Transverse colon (tissue), 4 donors: ENCODE data around the gene CD82.
"Not testable (repeated sequence)": the region's sequence is repeated elsewhere in the genome, so short reads cannot be mapped to it uniquely, and the experiment has no call there.

Experiments
- EP300 ChIP-seq: sonication (generic); formaldehyde crosslinking; IDR thresholded peaks from one replicate; pipeline ENCODE4 v1.6.1; 2017; ENCODE audit warnings: antibody characterized with exemption, low read depth
- POLR2A ChIP-seq: fragments of 450-650 bp; IDR thresholded peaks from one replicate; pipeline ENCODE4 v1.6.1; 2016; ENCODE audit warnings: antibody characterized with exemption, mild to moderate bottlenecking, moderate library complexity
- POLR2AphosphoS5 ChIP-seq, 3 donors: sonication (generic); formaldehyde crosslinking; IDR thresholded peaks; one replicate each; pipeline ENCODE4 v1.6.1; 2016; ENCODE audit warnings: antibody characterized with exemption in 3 of 3
- TF ChIP-seq, protein P1 (sequence below), 5 experiments: fragments of 200-600 bp in 3 of 5; fragments of 450-650 bp in 2 of 5; sonication (generic) in 3 of 5; IDR thresholded peaks; 1 replicate in 2 of 5; 2 replicates in 3 of 5; pipeline ENCODE4 v1.5.1; 2016 to 2017; ENCODE audit warnings: antibody characterized with exemption in 5 of 5, inconsistent platforms in 3 of 5, mild to moderate bottlenecking in 2 of 5, moderate library complexity in 1 of 5

DNA sequence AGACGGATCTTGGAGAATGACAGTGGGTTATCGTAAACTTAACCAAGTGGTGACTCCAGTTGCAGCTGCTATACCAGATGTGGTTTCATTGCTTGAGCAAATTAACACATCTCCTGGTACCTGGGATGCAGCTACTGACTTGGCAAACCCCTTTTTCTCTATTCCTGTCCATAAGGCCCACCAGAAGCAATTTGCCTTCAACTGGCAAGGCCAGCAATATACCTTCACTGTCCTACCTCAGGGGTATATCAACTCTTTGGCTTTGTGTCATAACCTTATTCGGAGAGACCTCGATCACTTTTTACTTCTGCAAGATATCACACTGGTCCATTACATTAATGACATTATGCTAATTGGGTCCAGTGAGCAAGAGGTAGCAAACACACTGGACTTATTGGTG lies 18.5 kb upstream of the CD82 start:
- TF ChIP-seq, protein P1, sequence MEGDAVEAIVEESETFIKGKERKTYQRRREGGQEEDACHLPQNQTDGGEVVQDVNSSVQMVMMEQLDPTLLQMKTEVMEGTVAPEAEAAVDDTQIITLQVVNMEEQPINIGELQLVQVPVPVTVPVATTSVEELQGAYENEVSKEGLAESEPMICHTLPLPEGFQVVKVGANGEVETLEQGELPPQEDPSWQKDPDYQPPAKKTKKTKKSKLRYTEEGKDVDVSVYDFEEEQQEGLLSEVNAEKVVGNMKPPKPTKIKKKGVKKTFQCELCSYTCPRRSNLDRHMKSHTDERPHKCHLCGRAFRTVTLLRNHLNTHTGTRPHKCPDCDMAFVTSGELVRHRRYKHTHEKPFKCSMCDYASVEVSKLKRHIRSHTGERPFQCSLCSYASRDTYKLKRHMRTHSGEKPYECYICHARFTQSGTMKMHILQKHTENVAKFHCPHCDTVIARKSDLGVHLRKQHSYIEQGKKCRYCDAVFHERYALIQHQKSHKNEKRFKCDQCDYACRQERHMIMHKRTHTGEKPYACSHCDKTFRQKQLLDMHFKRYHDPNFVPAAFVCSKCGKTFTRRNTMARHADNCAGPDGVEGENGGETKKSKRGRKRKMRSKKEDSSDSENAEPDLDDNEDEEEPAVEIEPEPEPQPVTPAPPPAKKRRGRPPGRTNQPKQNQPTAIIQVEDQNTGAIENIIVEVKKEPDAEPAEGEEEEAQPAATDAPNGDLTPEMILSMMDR (IDR thresholded peaks at IDR 0.05): not testable (repeated sequence)
- TF ChIP-seq POLR2AphosphoS5 (IDR thresholded peaks at IDR 0.05); EP300; POLR2A: not testable (repeated sequence)
